Forelimb muscle (tissue), 1 donor: ENCODE results near the gene ECEL1. TPM values are rescaled to one million over a fixed set of nuclear protein-coding genes. Genes with fewer than 3 reads are reported as not detected.

Source experiments
- DNase-seq: peaks from one replicate; pipeline ENCODE4 v3.0.0-alpha.2; 2013; ENCODE audit warnings: low read depth
- polyA plus RNA-seq: library from polyadenylated mRNA; unstranded; fragments of 120-200 nt; gene quantifications from one replicate; pipeline ENCODE4 v1.2.1, GENCODE V29; 2013; ENCODE audit not compliant: insufficient read length

Gene ECEL1
- polyA plus RNA-seq, 1 donor: 0.51 TPM

DNA sequence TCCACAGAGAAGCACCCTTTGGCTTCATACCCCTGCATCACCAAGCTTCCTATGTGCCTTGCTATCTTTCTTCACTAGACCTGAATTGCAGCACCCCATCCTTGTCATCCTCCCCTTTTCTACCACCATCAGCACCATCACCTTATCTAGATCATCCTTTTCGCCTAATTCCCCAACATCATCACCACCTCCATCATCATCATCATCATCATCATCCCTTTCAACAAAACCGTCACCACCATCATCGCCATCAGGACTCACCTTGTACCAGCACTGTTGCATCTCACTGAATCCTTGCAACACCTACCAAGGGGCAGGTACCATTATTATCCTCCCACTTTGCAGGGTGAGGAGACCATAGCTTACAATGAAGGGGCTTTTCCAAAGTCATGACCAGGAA is 10.8 kb upstream of the ECEL1 start:
- DNase-seq: no peak

DNA sequence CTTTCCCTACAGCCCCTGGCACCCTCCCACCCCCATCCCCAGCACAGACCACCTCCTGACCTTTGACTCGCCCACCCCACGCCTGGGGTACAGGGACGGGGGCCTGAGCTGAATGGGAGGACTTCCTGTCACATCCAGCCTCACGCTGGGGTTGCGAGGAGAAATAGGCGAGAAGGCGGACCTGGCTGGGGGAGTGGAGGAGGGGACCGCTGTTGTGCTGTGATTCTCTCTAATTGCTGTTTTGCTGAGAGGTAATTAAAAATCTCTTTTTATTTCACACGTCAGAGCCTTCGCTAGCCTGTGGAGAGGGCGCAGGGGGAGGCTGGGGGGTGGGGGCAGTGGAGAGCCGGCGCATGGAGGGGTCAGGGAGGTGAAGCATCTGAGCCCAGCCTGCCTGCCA is 9.7 kb upstream of the ECEL1 start:
- no peak for DNase-seq

DNA sequence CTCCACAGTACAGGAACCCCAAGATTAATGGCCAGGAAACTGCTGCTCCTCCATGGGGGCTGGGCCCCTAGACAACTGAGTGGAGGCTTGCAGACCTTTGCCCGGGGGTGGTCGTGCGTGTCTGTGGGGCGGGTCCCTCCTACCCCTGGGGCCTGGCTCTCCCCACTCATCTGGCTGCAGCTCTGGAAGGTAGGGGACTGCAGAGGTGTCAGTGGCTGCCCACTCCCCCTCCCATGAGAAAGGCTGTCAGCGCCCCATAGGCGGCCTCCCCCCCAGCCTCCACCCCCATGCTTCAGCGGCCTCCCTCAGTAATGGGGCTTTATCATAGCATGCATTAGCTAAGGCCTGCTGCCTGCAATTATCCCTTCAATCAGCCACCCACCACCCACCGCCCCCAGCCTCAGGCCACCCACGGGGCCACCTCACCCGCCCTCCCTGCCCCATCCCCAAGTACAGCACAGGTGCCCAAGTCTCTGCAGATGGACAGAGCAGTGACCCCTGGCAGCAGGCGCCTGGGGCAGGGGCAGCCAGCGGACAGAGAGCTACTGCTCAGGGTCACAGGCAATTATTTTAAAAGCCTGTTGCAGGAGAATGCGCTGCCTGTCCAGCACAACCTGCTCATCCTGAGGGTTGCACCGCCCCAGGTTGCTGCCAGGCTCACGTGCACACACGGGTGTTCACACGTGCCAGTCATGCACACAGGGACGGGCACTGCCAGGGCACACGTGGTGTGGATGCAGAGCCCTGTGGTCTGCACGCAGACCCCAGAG is 9.1 kb upstream of the ECEL1 start:
- DNase-seq: no peak

DNA sequence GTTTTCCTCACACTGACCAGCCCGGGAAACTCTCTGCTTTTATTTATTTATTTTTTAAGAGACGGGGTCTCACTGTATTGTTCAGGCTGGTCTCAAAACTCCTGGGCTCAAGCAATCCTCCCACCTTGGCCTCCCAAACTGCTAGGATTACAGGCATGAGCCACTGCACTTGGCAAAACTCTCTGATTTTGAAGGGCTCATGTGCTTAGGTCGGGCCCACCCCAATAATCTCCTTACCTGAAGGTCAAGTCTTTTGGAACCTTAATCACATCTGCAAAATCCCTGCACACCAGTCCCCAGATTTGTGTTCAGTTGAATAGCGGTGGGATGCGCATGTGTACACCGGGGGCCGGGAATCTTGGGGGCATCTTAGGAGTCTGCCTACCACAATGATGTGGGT is 7.7 kb upstream of the ECEL1 start:
- DNase-seq: no peak

GRCh38 chr2:232494542-232494941 is 6.9 kb upstream of the ECEL1 start:
- no peak for DNase-seq

DNA sequence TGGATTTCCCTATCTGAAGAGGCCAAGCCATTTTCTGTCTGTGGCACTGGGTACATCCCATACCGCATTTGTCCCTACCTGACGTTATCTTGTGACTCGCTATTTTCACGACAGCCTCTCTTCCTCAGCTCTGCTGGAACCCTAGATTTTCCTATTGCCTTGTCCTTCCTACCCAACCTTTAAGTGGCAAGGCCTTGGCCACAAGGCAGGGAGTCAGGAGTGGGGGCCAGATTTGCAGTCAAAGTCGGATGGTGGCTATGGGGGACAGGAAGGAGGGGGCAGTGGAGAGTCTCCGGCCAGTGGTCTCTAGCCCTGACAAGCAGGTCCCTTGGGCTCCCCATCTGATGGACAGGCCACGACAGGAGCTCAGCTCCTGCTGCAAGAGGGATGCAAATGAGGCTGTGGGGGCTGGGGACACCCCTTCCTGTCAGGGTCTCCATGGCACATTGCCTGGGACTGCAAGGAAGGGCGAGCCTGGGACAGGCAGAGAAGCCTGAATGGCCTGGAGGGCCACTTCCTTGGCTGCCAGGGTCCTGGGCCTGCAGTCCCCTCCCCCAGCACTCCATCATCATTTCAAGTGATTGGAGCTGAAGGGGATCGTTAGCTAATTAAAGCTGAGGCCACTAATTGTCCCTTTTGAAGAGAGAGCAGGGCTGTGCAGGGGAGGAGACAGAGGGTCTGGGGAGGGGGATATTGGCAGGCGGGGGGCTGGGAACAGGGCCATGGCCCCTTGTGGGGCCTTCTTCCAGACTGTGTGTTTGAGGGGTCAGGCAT is 6.3 kb upstream of the ECEL1 start:
- DNase-seq: no peak

DNA sequence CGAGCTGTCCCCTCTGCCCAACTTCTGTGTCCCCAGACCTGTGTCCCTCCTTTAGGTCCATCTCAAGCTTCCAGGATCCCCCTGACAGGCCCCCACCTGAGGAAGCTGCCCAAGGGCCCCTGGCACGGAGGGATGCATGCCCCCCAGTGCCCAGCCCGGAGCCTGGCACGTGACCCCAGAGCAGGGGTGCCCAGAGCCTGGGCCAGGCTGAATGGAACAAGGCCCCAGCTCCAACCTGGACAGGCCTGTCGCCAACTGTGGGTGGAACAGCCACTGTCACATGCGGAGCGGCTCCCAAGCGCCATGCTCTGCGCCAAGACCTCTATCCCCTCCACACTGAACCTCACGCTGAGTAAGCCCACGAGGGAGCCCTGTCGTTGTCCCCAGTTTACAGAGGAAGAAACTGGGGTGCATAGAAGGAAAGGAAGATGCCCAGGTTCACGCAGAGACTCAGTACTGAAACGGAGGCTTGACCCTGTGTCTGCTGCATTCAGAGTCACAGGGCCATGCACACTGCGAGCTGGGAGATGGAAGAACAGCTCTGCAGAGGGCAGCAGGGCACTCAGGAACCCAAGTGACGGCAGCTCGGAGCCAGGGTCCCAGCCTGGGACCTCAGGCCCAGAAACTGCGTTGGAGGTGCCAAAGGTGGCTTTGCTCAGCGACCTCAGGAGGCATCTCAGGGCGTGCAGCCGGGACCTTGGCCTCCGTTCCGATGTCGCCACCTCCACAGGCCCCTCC is 5.5 kb upstream of the ECEL1 start:
- no peak for DNase-seq

GRCh38 chr2:232492236-232492848 is 4.7 kb upstream of the ECEL1 start:
- DNase-seq: no peak

GRCh38 chr2:232491139-232491780 is 3.6 kb upstream of the ECEL1 start:
- DNase-seq: no peak

- no peak for DNase-seq
These were observed 2.8 kb upstream of the ECEL1 start for GRCh38 chr2:232490221-232491138.

GRCh38 chr2:232489516-232490220 is 2.0 kb upstream of the ECEL1 start:
- no peak for DNase-seq

- no peak for DNase-seq
These were observed 1.2 kb upstream of the ECEL1 start for GRCh38 chr2:232488721-232489300.

- no peak for DNase-seq
These were observed 570 bp upstream of the ECEL1 start for GRCh38 chr2:232488097-232488711.

GRCh38 chr2:232486558-232487384 is 863 bp downstream of the ECEL1 start:
- DNase-seq: no peak

DNA sequence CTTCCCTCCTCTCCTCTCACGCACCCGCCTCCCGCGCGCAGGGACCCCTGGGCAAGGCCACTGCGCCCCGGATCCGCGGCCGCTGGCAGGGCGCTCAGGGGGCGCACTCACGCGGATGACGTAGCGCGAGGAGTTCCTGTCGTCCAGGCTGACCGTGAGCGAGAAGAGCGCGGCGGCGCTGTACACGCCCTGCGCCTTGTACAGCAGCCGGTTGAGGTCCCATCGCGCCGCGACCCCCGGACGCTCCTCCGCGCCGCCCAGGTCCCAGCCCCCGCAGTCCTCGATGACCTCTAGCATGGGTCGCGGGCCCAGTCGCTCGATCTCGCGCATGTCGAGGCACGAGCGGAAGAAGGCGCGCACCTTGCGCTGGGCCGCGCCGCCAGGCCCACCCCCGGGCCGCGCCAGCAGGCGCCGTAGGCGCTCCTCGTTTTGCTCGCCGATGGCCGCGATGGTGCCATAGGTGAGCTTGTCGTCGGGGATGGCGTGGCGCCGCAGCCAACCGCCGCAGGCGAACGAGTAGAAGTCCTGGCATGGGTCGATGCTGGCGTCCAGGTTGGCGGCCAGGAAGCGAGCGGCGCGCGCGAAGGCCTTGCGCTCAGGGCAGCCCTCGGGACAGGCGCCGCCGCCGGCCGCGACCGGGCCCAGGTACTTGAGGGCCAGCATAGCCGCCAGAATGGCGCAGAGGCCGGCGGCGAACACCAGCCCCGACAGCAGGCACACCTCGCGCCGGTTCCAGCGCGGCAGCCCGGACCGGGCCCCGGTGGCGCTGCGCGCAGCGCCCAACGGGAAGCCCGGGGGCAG is 1.7 kb downstream of the ECEL1 start:
- no peak for DNase-seq

- no peak for DNase-seq
These were observed 2.3 kb downstream of the ECEL1 start for GRCh38 chr2:232485348-232485756.

DNA sequence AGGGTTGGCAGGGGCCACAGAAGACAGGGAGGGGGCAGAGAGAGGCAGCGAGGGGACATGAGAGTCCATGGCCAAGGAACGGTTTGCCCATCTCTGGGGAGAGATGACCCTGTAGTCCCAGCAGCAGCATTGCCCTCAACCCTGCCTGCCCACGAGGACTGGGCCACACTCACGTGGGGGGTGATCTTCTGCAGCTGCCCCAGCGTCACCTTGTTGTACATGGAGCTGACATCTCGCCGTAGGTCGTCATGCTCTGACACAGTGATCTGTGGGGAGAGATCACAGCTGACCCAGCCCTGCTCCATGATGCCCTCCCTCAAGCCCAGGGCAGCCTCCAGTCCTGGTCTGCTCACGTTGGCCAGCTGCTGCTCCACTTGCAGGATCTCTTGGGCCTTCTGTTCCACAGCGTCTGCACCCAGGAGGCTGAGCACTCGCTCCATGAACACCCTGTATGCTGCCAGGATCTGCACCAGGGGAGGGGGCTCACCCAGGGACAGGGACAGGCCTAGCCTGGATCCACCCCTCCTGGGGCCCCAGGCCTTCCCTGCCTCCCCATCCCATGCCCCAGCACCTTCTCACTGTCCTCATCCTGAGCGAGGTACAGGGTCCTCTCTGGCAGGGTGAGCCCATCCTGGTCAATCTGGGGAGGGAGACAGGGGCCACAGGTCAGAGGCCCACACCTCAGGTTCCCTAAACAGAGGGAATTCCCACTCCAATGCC is 2.8 kb downstream of the ECEL1 start:
- DNase-seq: no peak
